ENCODE data around the gene SLC18A3.

DNA sequence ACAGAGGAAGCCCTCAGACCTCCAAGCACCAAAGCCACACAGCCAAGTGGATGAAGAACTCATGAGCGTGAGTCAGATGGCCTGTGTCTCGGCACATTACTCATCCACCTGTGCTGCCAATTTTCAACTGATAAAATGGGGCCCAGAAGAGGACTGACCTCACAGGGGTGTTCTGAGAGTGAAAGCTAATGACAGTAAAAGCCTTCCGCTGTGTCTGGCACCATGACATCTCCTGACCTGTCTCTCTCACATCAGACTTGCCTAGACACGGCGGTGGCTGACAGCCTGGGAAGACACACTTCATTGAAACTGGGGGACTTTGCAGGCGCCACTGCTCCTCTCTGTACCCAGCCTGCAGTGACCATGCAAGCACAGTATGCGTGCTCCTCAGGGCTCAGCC, 8.3 kb upstream of the SLC18A3 start:
- TF ChIP-seq, protein P1, sequence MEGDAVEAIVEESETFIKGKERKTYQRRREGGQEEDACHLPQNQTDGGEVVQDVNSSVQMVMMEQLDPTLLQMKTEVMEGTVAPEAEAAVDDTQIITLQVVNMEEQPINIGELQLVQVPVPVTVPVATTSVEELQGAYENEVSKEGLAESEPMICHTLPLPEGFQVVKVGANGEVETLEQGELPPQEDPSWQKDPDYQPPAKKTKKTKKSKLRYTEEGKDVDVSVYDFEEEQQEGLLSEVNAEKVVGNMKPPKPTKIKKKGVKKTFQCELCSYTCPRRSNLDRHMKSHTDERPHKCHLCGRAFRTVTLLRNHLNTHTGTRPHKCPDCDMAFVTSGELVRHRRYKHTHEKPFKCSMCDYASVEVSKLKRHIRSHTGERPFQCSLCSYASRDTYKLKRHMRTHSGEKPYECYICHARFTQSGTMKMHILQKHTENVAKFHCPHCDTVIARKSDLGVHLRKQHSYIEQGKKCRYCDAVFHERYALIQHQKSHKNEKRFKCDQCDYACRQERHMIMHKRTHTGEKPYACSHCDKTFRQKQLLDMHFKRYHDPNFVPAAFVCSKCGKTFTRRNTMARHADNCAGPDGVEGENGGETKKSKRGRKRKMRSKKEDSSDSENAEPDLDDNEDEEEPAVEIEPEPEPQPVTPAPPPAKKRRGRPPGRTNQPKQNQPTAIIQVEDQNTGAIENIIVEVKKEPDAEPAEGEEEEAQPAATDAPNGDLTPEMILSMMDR (IDR thresholded peaks at IDR 0.05 in 2 of 3, conservative IDR thresholded peaks at IDR 0.05 in 1 of 3; ENCODE audit: borderline replicate concordance in 1 of 3, insufficient read depth in 1 of 3, low read depth in 2 of 3, low read length in 2 of 3): no peak
- TF ChIP-seq, protein P2, sequence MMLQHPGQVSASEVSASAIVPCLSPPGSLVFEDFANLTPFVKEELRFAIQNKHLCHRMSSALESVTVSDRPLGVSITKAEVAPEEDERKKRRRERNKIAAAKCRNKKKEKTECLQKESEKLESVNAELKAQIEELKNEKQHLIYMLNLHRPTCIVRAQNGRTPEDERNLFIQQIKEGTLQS (IDR thresholded peaks at IDR 0.05): no peak
- TF ChIP-seq ZFX (IDR thresholded peaks at IDR 0.05): no peak
- no peak for TF ChIP-seq EZH2phosphoT487 (IDR thresholded peaks at IDR 0.05; ENCODE audit: borderline replicate concordance)
- no peak for TF ChIP-seq EZH2 (IDR thresholded peaks at IDR 0.05)
- TF ChIP-seq MAX (IDR thresholded peaks at IDR 0.05): no peak
- no peak for TF ChIP-seq RAD21 (IDR thresholded peaks at IDR 0.05; ENCODE audit: low read depth)
- no peak for TF ChIP-seq POLR2A (IDR thresholded peaks at IDR 0.05; ENCODE audit: borderline replicate concordance, extremely low read depth, insufficient read depth, insufficient read length)
- TF ChIP-seq POLR2AphosphoS5 (IDR thresholded peaks at IDR 0.05; ENCODE audit: low read depth, low read length): no peak
- no peak for TF ChIP-seq SP1 (IDR thresholded peaks at IDR 0.05; ENCODE audit: low read depth)
- TF ChIP-seq FOSL1 (IDR thresholded peaks at IDR 0.05; ENCODE audit: low read depth): no peak

All from HCT116 (cell line).